SKM-1 treated with dmso at 0.1 percent for 144 hours (cell line): ENCODE results near the gene USO1.
"Not testable (repeated sequence)": the region's sequence is repeated elsewhere in the genome, so short reads cannot be mapped to it uniquely, and the experiment has no call there.

Source experiments
- DNase-seq: peaks from one replicate; lab custom pipeline; 2025; ENCODE audit not compliant: unreplicated experiment; lab: John Stamatoyannopoulos, UW

Gene USO1

DNA sequence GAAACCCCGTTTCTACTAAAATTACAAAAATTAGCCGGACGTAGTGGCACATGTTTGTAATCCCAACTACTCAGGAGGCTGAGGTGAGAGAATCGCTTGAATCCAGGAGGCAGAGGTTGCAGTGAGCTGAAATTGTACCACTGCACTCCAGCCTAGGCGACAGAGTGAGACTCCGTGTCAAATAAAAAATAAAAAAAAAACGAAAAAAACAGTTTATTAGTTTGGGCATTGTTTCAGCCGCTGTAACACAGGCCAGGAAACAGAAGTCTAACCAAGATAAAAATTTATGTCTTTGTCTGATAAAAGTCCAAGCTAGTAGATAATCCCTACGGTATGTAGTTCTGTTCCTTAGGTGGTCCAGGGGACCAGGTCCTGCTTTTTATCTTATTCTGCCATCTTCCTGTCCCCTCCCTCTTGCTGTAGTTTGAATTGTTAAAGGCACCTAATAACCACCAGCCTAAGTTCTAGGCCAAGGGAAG, 21.4 kb downstream of the USO1 start:
- DNase-seq, result no peak

DNA sequence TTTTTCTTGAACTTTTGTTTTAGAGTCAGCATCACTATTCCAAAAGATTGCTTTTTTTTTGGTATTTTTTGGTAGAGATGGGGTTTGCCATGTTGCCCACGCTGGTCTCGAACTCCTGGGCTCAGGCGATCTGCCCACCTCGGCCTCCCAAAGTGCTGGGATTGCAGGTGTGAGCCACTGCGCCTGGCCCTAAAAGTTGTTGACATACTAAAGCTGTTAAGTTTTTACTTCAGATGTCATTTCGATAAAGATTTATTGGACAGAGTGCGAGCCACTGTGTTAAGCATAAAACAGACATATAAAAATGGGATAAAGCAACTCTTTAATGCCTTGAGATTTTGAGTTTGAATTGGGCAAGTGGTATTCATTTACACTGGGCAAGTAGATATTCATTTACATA, 28.3 kb downstream of the USO1 start:
- no peak for DNase-seq

DNA sequence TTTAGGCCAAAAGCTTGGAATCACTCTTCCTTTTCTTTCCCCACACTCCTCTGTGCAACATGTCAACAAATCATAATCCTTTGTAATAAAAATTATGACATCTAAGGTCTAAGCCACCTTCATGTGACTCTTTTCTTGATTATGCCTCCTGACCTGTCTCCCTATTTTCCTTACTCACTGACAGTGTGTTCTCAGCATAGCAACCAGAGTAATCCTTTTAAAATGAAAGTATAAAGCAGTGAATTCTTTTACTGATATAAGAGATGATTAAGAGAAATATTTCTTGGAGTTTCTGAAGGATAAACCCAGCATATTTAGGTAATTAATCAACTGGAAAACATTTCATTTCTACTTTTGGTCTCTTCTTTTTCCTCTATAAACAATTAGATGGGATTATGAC, 44.7 kb downstream of the USO1 start:
- no peak for DNase-seq

DNA sequence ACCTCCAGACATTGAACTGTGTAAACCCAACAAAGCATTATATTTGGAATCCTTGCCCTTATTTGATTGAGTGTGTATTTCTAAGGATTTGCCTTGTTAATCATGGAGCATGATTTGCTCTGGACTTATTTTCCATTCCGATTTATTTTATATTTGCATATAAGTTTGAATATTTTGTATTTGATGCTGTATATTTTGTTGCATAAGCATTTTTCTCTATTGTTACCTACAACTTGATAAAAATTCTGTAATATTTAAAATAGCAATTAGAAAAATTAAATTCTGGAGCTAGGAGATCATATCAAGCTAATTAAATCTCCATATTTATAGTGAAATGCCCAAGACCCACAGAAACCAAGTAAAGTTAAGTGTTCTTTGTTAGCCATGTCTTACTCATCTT, 47.2 kb downstream of the USO1 start:
- DNase-seq, result no peak

DNA sequence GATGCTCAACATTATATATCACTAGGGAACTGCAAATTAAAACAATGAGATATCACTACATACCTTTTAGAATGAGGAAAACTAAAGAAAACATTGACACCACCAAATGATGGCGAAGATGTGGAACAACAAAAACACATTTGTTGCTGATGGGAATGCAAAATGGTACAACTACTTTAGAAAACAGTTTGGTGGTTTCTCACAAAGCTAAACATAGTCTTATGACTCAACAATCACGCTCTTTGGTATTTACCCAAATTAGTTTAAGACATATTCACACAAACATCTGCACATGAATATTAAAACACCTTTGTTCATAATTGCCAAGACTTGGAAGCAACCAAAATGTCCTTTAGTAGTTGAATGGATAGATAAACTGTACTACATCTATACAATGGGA, 53.2 kb downstream of the USO1 start:
- DNase-seq, result no peak

DNA sequence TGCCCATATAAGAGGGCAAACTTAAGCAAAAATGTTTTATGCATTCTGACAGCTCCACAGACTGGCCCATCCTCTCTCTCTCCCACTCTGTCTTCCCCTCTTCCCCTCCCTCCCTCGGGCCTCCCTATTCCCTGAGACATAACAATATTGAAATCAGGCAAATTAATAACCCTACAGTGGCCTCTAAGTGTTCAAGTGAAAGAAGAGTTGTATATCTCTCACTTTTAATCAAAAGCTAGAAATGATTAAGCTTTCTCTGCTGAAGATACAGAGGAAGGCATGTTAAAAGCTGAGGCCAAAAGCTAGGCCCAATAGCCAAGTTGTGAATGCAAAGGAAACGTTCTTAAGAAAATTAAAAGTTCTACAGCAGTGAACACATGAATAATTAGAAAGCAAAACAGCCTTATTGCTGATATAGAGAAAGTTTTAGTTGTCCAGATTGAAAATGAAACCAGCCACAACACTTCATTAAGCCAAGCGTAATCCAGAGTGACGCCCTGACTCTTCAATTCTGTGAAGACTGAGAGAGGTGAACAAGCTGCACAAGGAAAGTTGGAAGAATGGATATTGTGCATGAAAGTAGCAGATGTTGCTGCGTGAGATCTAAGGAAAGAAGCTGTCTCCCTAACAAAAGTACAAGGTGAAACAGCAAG, 54.9 kb downstream of the USO1 start:
- DNase-seq, result no peak

DNA sequence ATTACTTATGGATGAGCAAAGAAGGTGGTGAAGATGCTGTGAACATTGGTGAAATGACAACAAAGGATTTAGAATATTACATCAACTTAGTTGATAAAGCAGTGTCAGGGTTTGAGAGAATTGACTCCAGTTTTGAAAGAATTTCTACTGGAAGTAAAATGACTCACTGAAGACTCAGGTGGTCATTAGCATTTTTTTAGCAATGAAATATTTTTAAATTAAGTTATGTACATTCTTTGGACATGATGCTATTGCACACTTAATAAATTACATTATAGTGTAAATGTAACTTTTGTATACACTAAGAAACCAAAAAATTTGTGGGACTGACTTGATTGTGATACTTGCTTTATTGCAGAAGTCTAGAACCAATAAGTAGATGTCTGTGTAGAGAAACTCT, 56.9 kb downstream of the USO1 start:
- no peak for DNase-seq

DNA sequence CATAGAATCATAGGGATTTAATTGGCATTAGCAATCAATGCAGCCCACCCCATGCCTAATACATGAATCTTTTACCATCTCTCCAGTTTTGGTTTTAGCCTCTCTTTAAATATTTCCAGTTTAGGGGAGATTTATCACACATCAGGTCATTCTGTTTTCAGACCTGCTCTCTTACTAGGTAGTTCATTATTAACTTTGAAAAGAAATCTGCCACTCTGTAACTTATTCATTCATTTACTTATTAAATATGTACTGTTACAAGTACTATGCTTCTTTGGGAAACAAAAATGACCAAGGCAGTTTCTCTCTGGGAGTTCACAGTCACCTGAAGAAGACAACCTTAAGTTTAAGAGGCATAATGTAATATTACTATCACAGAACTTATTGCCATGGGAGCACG, 62.1 kb downstream of the USO1 start:
- DNase-seq, result no peak

DNA sequence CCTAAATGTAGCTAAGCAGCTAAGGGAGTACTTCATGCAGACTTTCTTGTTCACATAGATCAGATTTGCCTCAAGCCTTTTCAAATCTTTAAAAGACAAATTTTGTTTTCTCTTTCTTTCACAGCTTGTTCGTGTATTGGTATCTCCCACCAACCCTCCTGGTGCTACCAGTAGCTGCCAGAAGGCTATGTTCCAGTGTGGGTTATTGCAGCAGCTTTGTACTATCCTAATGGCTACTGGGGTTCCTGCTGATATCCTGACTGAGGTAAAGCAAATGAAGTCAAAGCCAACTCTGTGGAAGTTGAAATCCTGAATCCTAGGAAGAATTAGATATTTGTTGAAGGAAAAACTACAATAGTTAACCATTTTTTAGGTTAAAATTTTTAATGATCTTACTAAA, 62.6 kb downstream of the USO1 start:
- DNase-seq, result no peak

DNA sequence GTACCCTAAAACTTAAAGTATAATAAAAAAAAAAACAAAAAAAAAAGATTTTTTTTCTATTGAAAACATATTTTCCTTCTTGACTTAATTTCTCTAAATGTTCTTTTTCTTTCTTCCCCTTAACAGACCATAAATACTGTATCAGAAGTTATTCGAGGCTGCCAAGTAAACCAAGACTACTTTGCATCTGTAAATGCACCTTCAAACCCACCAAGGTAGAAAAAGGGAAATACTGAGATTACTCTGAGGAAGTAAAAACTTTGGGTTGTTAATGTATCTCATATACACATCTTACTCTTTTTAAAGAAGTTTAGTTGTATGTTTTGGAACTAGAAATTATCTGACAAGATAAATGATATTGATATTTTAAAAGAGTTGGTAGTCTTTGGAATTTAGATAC, 65.6 kb downstream of the USO1 start:
- DNase-seq, result no peak

DNA sequence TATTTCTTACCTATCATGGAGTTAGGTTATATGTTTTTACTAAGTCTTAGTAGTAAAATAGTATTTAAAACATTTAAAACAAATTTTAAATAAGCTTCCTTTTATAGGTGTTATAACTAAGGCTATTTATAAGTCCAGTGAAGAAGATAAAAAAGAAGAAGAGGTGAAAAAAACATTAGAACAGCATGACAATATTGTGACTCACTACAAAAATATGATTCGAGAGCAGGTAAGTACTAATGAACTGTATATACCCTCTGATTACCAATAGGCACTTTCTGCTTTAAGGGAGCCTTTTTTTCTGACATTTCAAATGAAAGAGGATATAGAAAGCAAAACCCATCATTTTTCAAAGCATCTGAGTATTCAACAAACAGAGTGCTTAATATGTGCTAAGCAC, 76.6 kb downstream of the USO1 start:
- DNase-seq, result no peak

DNA sequence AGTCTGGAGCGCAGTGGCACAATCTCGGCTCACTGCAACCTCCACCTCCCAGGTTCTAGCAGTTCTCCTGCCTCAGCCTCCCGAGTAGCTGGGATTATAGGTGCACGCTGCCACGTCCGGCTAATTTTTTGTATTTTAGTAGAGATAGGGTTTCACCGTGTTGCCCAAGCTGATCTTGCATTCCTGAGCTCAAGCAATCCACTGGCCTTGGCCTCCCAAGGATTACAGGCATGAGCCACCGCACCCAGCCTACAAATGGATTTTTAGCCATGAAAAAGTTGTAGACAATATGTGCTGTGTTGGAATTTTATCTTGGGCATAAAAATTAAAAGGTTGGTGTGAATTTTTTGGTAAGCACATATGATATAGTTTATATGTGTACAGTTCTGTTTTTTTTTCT, 81.7 kb downstream of the USO1 start:
- DNase-seq, result not testable (repeated sequence)

DNA sequence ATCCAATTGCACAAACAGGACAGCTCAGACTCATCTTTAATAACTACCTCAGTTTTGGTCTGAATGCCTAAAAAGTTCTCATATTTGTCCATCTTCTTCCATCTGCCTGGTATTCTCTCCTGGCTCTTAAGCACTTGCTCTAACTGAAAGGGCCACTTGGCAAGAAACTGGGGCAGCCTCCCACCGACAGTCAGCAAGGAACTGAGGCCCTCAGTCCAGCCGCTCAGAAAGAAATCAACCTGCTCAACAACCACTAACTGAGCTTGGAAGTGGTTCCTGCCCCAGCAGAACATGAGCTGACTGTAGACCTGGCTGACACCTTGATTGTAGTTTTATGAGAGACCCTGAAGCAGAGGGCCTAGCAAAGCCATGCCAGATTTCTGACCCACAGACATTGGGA, 93.5 kb downstream of the USO1 start:
- no peak for DNase-seq

DNA sequence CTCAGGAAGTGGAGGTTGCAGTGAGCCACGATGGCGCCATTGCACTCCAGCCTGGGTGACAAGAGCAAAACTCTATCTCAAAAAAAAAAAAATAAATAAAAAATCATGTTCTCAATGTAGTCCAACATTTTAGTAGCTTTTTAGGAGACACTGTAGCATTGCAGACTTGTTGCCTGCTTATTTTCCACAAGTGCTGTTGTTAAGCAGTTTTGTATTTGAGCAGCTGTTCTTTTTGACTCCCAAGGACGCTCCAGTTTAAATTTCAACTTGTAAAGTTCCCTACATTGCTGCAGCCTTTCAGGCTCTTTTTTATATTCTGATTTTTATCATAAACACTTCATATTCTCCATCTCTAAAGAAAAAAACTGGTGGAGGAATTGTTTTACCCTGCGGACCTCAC, 94.7 kb downstream of the USO1 start:
- DNase-seq, result no peak

DNA sequence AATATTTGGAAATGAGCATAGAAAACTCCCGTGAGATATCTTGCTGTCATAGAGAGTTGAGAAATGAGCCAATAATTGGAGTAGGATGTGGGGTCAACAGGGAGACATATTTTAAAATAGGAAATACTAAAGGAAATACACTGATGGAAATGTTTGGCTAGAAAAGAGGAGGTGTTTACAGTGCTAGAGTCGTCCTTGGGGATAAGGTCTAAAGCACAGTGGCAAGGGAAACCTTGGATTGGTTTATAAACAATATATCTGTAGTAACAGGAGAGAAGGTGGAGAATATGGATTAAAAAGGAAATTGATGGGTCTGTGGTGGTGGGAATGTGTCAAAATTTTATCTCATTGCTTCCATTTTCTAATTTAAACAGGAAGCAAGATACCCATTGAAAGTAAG, 95.8 kb downstream of the USO1 start:
- no peak for DNase-seq

DNA sequence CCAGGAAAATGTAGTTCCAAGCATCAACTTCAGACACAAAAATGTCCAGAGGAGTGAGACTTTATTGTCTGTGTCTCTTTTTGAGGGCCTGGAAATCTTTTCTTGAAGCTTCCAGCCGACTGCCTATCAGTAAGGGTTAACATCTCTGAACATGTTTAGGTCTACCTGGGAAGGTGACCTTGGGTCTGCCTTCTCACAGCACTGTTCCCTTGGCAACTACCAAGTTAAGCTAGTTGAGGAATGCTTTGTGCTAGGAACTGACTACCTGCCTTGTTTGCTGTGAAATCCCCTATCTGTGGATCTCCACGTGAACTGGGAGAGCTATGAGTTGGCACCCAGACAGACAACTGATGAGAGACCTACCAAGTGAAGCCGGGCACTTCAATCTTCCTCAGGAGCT, 96.3 kb downstream of the USO1 start:
- no peak for DNase-seq

DNA sequence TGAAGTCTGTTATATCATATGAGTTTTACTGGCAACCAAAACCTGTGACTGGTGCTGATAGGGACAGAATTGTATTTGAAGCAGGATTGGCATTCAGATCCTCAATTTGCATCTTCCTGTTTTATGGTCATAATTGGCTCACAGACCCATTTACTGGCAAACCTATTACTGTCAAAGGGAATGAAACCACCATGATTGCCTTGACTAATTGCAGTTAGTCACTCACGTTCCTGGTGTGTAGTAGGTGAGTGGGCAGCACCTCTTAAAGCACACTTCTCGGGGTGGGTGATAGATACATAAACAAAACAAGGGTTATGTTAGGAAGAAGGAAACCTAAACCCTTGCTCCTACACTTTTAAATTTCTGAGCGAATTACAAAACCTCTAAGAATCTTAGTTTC, 96.8 kb downstream of the USO1 start:
- no peak for DNase-seq

DNA sequence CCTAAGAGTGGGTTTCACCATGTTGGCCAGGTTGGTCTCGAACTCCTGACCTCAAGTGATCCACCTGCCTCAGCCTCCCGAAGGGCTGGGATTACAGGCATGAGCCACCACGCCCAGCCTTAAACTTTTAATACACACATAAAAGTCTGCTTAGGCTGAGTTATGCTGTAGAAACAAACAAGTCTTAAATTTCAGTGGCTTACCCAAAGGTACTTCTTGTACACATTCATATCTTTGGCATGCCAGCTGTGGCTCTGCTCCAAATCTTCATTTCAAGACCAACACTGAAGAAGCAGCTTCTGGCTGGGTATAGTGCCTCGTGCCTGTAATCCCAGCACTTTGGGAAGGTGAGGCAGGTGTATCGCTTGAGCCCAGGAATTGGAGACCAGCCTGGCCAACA, 97.6 kb downstream of the USO1 start:
- no peak for DNase-seq

DNA sequence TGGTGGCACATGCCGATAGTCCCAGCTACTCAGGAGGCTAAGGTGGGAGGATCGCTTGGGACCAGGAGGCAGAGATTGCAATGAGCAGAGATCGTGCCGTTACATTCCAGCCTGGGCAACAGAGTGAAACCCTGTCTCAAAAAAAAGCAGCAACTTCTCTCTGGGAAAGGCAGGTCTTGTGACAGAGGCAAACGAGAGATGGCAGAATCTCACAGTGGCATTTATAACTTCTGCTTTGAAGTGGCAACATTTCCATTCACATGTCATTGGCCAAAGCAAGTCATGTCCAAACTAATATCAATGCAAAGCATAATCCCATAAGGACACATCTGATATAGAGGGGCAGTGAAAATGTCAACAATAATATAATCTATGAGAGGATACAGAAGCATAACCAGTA, 98.0 kb downstream of the USO1 start:
- DNase-seq, result no peak

DNA sequence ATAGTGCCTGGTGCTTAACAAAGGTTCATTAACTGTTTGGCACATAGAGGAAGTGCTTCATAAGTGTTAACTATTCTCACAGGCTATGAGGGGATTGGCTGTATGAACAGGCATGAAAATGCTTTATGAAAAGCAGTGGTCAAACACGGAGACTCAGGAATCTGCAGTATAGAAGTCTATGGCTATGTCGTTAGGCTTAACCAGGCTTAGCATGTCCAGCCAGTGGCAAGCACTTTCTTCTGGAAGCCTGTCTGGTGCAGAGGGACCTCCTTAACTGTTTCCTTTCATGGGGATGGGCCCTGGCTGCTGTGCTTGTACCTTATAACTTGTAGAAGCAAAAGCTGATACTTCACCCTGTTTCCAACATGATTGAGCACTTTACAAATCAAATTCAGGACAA, 99.4 kb downstream of the USO1 start:
- no peak for DNase-seq

DNA sequence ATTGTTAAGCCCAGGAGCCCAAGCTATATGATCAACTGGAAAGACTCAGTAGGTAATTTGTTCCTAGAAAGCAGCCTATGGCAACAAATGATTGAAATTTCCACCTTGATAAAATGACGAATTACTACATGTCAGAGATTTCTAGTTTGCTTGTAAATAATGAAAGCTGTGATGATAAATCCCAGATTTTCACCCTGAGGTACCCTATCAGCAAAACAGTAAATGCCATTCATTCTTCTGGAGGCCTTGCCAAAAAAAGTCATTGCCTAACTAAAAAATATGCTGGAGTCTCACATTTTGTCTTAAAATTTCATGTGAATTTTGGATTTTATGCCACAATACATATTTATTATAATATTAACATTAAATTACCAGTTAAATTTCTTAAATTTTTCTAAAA, 106.5 kb downstream of the USO1 start:
- no peak for DNase-seq

DNA sequence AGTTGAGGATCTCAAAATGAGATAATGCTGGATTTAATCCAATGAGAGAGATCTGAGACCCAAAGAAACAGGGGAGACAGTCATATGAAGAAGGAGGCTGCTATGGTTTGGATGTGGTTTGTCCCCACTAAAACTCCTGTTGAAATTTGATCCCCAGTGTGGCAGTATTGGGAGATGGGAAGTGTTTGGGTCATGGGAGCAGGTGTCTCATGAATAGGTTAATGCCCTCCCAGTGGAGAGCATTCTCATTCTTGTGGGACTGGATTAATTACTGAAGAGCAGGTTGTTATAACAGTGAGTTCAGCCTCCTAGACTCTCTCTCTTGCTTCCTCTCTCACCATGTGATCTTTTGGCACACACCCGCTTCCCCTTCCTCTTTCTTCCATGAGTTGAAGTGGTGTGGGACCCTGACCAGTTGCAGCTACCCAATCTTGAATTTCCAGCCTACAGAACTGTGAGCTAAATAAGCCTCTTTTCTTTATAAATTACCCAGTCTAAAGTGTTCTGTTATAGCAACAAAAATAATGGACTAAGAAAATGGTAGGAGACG, 107.6 kb downstream of the USO1 start:
- peak; percentile 38 for DNase-seq

DNA sequence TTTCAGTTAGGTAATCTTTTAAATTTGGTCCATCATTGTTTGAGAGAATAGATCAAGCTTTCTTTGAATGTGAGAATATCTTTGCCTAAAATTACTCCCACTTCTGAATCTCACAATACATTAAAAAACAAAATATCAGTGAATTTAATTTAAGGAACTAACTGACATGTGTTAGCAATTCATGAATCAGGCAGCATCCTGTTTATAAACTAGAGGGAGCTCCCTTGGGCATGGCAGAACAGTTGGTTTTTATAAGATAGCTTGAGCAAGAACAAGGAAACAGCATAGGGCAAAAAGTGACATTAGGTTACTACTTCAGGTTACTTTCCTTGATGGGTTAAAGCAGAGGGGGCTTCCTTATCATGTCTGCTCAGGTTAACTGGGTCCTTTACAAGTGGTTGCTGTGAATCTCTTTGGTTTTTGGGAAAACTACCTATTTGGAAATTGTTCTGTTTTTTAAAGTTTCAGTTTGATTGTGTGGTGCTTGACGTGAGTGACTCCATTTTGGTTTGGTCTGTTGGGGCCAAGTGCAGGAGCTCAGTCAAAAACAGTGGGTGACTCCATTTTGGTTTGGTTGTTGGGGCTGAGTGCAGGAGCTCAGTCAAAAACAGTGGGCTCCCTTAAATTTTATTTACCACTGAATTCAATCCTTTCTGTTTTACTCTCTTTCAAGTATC, 109.9 kb downstream of the USO1 start:
- DNase-seq, result no peak
